Endothelial cell of umbilical vein (primary cell): ENCODE results near the gene MAEA. TPM values are rescaled to one million over a fixed set of nuclear protein-coding genes. Genes with fewer than 3 reads are reported as not detected.

ENCODE experiments used
- BruUV-seq: library from RNA; stranded (reverse); fragments of 400-500 nt; replicated peaks from 2 replicates; lab custom pipeline; 2021; lab: Mats Ljungman, UMichigan
- CTCF ChIA-PET: fragments of 300-600, 350-600 bp; sonication (Branson Sonifier 250); formaldehyde crosslinking; loops from one replicate; lab custom pipeline; 2021; ENCODE audit warnings: antibody characterized with exemption, inconsistent platforms; lab: Charles Lee
- POLR2A ChIA-PET: fragments of 300-600, 350-600 bp; sonication (Branson Sonifier 250); formaldehyde crosslinking; loops from one replicate; lab custom pipeline; 2021; ENCODE audit warnings: antibody characterized with exemption, inconsistent platforms; lab: Charles Lee
- DNase-seq: peaks from one replicate; pipeline ENCODE4 v3.0.0-alpha.2; 2011; ENCODE audit warnings: low read depth, low spot score
- FAIRE-seq: peaks from 2 replicates; lab custom pipeline; 2011; peaks lifted over from hg19 to GRCh38; lab: Jason Lieb, UNC
- H2AFZ ChIP-seq: 2 replicates; pipeline ENCODE4 v1.6.0; 2012; ENCODE audit warnings: low read depth, low read length, control low read depth, inconsistent platforms
- H3K27ac ChIP-seq: 2 replicates; pipeline ENCODE4 v1.5.1; 2011; ENCODE audit warnings: low read depth, mild to moderate bottlenecking, control low read depth, low read length, moderate library complexity; ENCODE audit not compliant: insufficient read depth
- H3K27me3 ChIP-seq, 2 experiments: 2 replicates each; pipeline versions ENCODE4 v1.6.0 to v1.6.1; 2011; ENCODE audit warnings: low read length in 2 of 2, mixed read lengths in 1 of 2; ENCODE audit not compliant: control insufficient read depth in 2 of 2, insufficient read depth in 2 of 2
- H3K36me3 ChIP-seq, 2 experiments: 2 replicates in 1 of 2; 3 replicates in 1 of 2; pipeline ENCODE4 v1.5.1; 2011; ENCODE audit warnings: low read length in 2 of 2, mild to moderate bottlenecking in 1 of 2, moderate library complexity in 1 of 2; ENCODE audit not compliant: control insufficient read depth in 2 of 2, insufficient read depth in 2 of 2; ENCODE audit errors: extremely low read depth in 1 of 2
- H3K4me1 ChIP-seq: 3 replicates; pipeline ENCODE4 v1.5.1; 2011; ENCODE audit warnings: mild to moderate bottlenecking, low read length; ENCODE audit not compliant: control insufficient read depth, insufficient read depth; ENCODE audit errors: extremely low read depth
- H3K4me2 ChIP-seq: 2 replicates; pipeline ENCODE4 v1.6.1; 2011; ENCODE audit warnings: low read length, control low read depth, mixed read lengths; ENCODE audit not compliant: insufficient read depth
- H3K4me3 ChIP-seq, 3 experiments: fragments of 200-600 bp in 1 of 3; sonication (generic), shearing (Covaris generic) in 1 of 3; replicated peaks in 1 of 3; 2 replicates each; pipeline ENCODE4 v1.5.1; 2011 to 2016; ENCODE audit warnings: control low read depth in 3 of 3, low read length in 3 of 3, mild to moderate bottlenecking in 2 of 3, inconsistent platforms in 1 of 3, low read depth in 1 of 3, moderate library complexity in 1 of 3; ENCODE audit not compliant: insufficient read depth in 1 of 3
- H3K79me2 ChIP-seq: 2 replicates; pipeline ENCODE4 v1.6.0; 2012; ENCODE audit warnings: low read length, inconsistent platforms; ENCODE audit not compliant: control insufficient read depth, insufficient read depth
- H3K9ac ChIP-seq: replicated peaks from 2 replicates; pipeline ENCODE3; 2011; ENCODE audit warnings: low read length, control low read depth; ENCODE audit not compliant: insufficient read depth; ENCODE audit errors: extremely low read depth
- H3K9me1 ChIP-seq: replicated peaks from 3 replicates; pipeline ENCODE4 v1.6.0; 2011; ENCODE audit warnings: mild to moderate bottlenecking, low read length; ENCODE audit not compliant: control insufficient read depth, insufficient read depth; ENCODE audit errors: extremely low read depth
- H3K9me3 ChIP-seq: replicated peaks from 2 replicates; pipeline ENCODE4 v1.5.1; 2012; ENCODE audit warnings: low read length, inconsistent platforms; ENCODE audit not compliant: control insufficient read depth, insufficient read depth
- H4K20me1 ChIP-seq: replicated peaks from 2 replicates; pipeline ENCODE3; 2011; ENCODE audit warnings: mild to moderate bottlenecking, low read length; ENCODE audit not compliant: control insufficient read depth, insufficient read depth; ENCODE audit errors: extremely low read depth
- EZH2 ChIP-seq: IDR thresholded peaks from 2 replicates; pipeline ENCODE4 v1.6.1; 2012; ENCODE audit warnings: borderline replicate concordance, low read depth, mild to moderate bottlenecking, moderate library complexity, low read length, inconsistent platforms; ENCODE audit not compliant: severe bottlenecking
- FOS ChIP-seq: IDR thresholded peaks from 2 replicates; pipeline ENCODE4 v1.6.1; 2011; ENCODE audit warnings: mild to moderate bottlenecking, low read length, moderate library complexity, borderline replicate concordance; ENCODE audit not compliant: insufficient read depth
- GATA2 ChIP-seq: IDR thresholded peaks from 2 replicates; pipeline ENCODE4 v1.7.0; 2011; ENCODE audit warnings: low read depth, mild to moderate bottlenecking, moderate library complexity, mixed read lengths, low read length; ENCODE audit not compliant: insufficient read length, insufficient read depth
- JUN ChIP-seq: IDR thresholded peaks from 2 replicates; pipeline ENCODE4 v1.6.1; 2011; ENCODE audit warnings: borderline replicate concordance, low read depth; ENCODE audit not compliant: insufficient read length, insufficient read depth
- MAX ChIP-seq: IDR thresholded peaks from 2 replicates; pipeline ENCODE4 v1.6.1; 2011; ENCODE audit not compliant: insufficient read depth, insufficient read length
- MYC ChIP-seq: IDR thresholded peaks from one replicate; pipeline ENCODE4 v1.6.1; 2011; ENCODE audit warnings: mild to moderate bottlenecking, low read depth, low read length
- POLR2A ChIP-seq: IDR thresholded peaks from 2 replicates; pipeline ENCODE4 v1.6.1; 2012; ENCODE audit warnings: low read depth, mild to moderate bottlenecking, control low read depth, low read length
- dilution Hi-C: fragments of 300-500 bp; cut with MboI; formaldehyde crosslinking; loops from one replicate; pipeline ENCODE4 v1.15.0; 2019; ENCODE audit warnings: low sequenced_read_pairs; ENCODE audit not compliant: extremely low pct_ligation_motif_present
- intact Hi-C: fragments of 100-400 bp; cut with micrococcal nuclease; formaldehyde crosslinking; loops from one replicate; pipeline ENCODE4 v1.10.0; 2022
- polyA plus RNA-seq, 4 experiments: library from polyadenylated mRNA; depleted of rRNA in 3 of 4; stranded (reverse) in 3 of 4; unstranded in 1 of 4; fragments of >200 nt; gene quantifications; 2 replicates each; pipeline versions ENCODE4 v1.2.1 to v1.2.3, GENCODE V29; 2011 to 2012; ENCODE audit warnings: missing spikeins in 1 of 4
- total RNA-seq: library from RNA; stranded (reverse); gene quantifications from 2 replicates; pipeline ENCODE4 v1.2.3, GENCODE V29; 2021
- TF ChIP-seq, protein P1 (sequence below), 2 donors: IDR thresholded peaks; 1 replicate in 1 of 2; 2 replicates in 1 of 2; pipeline ENCODE4 v1.5.1; 2011; ENCODE audit warnings: low read length in 2 of 2, mild to moderate bottlenecking in 2 of 2, moderate library complexity in 2 of 2, control low read depth in 1 of 2, inconsistent platforms in 1 of 2, low read depth in 1 of 2; ENCODE audit not compliant: insufficient read depth in 1 of 2; ENCODE audit errors: extremely low read depth in 1 of 2

MAEA gene
- total and polyA plus RNA-seq, 2 donors (not counting 3 experiments of a cell fraction or from before 2014, with no cell fraction given), result 66.0 to 108 TPM

GRCh38 chr4:1253831-1254230 lies 35.9 kb upstream of the MAEA start:
- Histone ChIP-seq H3K79me2 (peaks cover 8% of the 10 kb centered on the region), H3K36me3 (no peaks in the 10 kb centered on the region), H4K20me1 (no peaks in the 10 kb centered on the region), H3K9me1 (no peaks in the 10 kb centered on the region), H3K27ac (no peak overlapping the region), H3K4me1 (peaks cover 4% of the 10 kb centered on the region), H3K9ac (no peak overlapping the region), H3K4me2 (no peak overlapping the region), H2AFZ (no peak overlapping the region), H3K4me3 (no peak overlapping the region), H3K27me3 (peaks cover 0 to 5% of the 10 kb centered on the region in 2 experiments), H3K9me3 (no peaks in the 10 kb centered on the region)
- intact Hi-C loops, result no loop called here
- dilution Hi-C loops, result no loop called here
- no peak for FAIRE-seq
- ChIA-PET CTCF (no interaction called here), POLR2A (no interaction called here)
- no TSS peak for BruUV-seq
- TF ChIP-seq, protein P1, sequence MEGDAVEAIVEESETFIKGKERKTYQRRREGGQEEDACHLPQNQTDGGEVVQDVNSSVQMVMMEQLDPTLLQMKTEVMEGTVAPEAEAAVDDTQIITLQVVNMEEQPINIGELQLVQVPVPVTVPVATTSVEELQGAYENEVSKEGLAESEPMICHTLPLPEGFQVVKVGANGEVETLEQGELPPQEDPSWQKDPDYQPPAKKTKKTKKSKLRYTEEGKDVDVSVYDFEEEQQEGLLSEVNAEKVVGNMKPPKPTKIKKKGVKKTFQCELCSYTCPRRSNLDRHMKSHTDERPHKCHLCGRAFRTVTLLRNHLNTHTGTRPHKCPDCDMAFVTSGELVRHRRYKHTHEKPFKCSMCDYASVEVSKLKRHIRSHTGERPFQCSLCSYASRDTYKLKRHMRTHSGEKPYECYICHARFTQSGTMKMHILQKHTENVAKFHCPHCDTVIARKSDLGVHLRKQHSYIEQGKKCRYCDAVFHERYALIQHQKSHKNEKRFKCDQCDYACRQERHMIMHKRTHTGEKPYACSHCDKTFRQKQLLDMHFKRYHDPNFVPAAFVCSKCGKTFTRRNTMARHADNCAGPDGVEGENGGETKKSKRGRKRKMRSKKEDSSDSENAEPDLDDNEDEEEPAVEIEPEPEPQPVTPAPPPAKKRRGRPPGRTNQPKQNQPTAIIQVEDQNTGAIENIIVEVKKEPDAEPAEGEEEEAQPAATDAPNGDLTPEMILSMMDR (IDR thresholded peaks at IDR 0.05; ENCODE audit: extremely low read depth in 1 of 2, insufficient read depth in 1 of 2, low read depth in 1 of 2, low read length in 2 of 2), result no peak
- TF ChIP-seq GATA2 (no peak), FOS (no peak), EZH2 (no peak), POLR2A (no peak)
- DNase-seq, result no peak

DNA sequence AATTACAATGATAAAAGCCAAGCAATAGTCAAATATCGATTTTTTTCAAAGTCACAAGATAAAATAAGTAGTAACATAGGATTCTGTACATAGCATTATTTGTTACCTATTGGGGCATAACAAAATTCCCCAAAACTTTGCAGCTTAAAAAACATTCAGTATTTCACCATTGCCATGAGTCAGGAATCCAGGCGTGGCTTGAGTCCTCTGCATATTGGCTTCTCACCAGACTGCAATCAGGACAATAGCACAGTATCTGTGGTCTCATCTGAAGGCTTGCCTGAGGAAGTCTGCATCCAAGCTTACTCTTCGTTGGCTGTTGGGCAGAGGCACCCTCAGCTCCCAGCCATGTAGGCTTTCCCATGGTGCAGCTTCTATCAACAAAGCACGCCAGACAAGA lies 34.5 kb upstream of the MAEA start:
- Histone ChIP-seq H3K9ac (no peak overlapping the region), H3K36me3 (no peaks in the 10 kb centered on the region), H3K27ac (no peak overlapping the region), H3K9me3 (no peaks in the 10 kb centered on the region), H3K4me1 (no peaks in the 10 kb centered on the region), H3K27me3 (peaks cover 2 to 10% of the 10 kb centered on the region in 2 experiments), H3K4me2 (no peak overlapping the region), H2AFZ (no peak overlapping the region), H3K79me2 (peaks cover 7% of the 10 kb centered on the region), H4K20me1 (no peaks in the 10 kb centered on the region), H3K4me3 (no peak overlapping the region), H3K9me1 (no peaks in the 10 kb centered on the region)
- BruUV-seq, result no TSS peak
- DNase-seq (no peak), FAIRE-seq (no peak)
- no peak for TF ChIP-seq JUN
- TF ChIP-seq MYC, result no peak
- no peak for TF ChIP-seq POLR2A
- no peak for TF ChIP-seq MAX
- ChIA-PET CTCF (interaction anchor here (1.1 to 1.5 kb wide), 2 partner anchors 9 to 13 kb away, joined by 3 read pairs; no protein-coding TSS in a partner anchor), POLR2A (no interaction called here)
- intact Hi-C loops (no loop called here), dilution Hi-C loops (no loop called here)
